ENCODE measurements around the gene ADGRV1.

DNA sequence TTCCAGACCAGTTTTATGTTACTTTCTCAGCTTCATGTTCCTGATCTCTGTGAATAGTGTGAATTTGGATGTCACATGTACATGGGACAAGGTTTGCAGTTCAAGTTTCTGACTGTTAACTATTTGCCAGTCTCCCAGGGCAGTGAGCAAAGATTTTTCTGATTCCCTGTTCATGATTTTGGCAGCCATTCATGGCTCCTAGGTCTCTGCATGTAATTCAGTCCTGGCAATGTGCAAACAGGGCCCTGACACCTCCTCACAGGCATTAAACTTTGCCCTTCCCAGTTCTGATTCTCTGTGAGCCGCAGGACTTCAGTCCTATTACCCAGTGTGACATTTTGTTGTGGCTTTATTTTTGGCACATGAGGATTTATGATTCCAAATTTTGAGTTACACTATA is 474.8 kb downstream of the ADGRV1 start:
- TF ChIP-seq, protein P1, sequence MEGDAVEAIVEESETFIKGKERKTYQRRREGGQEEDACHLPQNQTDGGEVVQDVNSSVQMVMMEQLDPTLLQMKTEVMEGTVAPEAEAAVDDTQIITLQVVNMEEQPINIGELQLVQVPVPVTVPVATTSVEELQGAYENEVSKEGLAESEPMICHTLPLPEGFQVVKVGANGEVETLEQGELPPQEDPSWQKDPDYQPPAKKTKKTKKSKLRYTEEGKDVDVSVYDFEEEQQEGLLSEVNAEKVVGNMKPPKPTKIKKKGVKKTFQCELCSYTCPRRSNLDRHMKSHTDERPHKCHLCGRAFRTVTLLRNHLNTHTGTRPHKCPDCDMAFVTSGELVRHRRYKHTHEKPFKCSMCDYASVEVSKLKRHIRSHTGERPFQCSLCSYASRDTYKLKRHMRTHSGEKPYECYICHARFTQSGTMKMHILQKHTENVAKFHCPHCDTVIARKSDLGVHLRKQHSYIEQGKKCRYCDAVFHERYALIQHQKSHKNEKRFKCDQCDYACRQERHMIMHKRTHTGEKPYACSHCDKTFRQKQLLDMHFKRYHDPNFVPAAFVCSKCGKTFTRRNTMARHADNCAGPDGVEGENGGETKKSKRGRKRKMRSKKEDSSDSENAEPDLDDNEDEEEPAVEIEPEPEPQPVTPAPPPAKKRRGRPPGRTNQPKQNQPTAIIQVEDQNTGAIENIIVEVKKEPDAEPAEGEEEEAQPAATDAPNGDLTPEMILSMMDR (IDR thresholded peaks at IDR 0.05): no peak
- no peak for TF ChIP-seq POLR2A (IDR thresholded peaks at IDR 0.05)
